Cardiac muscle cell (in vitro differentiated cells and primary cell): ENCODE measurements around the gene LRRC58. TPM values are rescaled to one million over a fixed set of nuclear protein-coding genes. Genes with fewer than 3 reads are reported as not detected.

ENCODE experiments used
- DNase-seq, 2 donors: peaks; one replicate each; pipeline versions ENCODE4 v3.0.0 to v3.0.0-alpha.2; 2010 to 2017; ENCODE audit warnings: low read depth in 1 of 2, low spot score in 1 of 2
- H3K27ac ChIP-seq: fragments of 200-600 bp; sonication (generic); 2 replicates; pipeline ENCODE4 v1.5.1; 2016
- H3K27me3 ChIP-seq: fragments of 200-600 bp; sonication (generic); 2 replicates; pipeline ENCODE4 v1.6.0; 2016; ENCODE audit warnings: control low read depth
- H3K36me3 ChIP-seq: fragments of 200-600 bp; sonication (generic); 2 replicates; pipeline ENCODE4 v1.5.1; 2016; ENCODE audit warnings: control low read depth
- H3K4me1 ChIP-seq: fragments of 200-600 bp; sonication (generic); 2 replicates; pipeline ENCODE4 v1.8.1; 2017; ENCODE audit warnings: low read depth, mild to moderate bottlenecking, mixed run types
- H3K4me3 ChIP-seq: fragments of 200-600 bp; sonication (generic); 2 replicates; pipeline ENCODE4 v1.5.1; 2016; ENCODE audit warnings: mild to moderate bottlenecking
- H3K9me3 ChIP-seq: fragments of 200-600 bp; sonication (generic); 2 replicates; pipeline ENCODE4 v1.5.1; 2017; ENCODE audit warnings: low read depth, mild to moderate bottlenecking, control low read depth
- polyA plus RNA-seq: library from polyadenylated mRNA; unstranded; fragments of >200 nt; fragmentation: Nextera tagmentation; extraction: Ambion mirVana; gene quantifications from 2 replicates; pipeline ENCODE4 v1.2.1, GENCODE V29; 2016
- total RNA-seq: library from RNA; depleted of rRNA; stranded (reverse); fragments of >200 nt; gene quantifications from 2 replicates; pipeline ENCODE4 v1.2.3, GENCODE V29; 2016
- TF ChIP-seq, protein P1 (sequence below): IDR thresholded peaks from 2 replicates; pipeline ENCODE4 v1.5.1; 2012; ENCODE audit warnings: low read depth, mild to moderate bottlenecking, low read length

The LRRC58 gene
- total and polyA plus RNA-seq, 2 experiments from 2014 or later = 7.0 to 14.1 TPM

DNA sequence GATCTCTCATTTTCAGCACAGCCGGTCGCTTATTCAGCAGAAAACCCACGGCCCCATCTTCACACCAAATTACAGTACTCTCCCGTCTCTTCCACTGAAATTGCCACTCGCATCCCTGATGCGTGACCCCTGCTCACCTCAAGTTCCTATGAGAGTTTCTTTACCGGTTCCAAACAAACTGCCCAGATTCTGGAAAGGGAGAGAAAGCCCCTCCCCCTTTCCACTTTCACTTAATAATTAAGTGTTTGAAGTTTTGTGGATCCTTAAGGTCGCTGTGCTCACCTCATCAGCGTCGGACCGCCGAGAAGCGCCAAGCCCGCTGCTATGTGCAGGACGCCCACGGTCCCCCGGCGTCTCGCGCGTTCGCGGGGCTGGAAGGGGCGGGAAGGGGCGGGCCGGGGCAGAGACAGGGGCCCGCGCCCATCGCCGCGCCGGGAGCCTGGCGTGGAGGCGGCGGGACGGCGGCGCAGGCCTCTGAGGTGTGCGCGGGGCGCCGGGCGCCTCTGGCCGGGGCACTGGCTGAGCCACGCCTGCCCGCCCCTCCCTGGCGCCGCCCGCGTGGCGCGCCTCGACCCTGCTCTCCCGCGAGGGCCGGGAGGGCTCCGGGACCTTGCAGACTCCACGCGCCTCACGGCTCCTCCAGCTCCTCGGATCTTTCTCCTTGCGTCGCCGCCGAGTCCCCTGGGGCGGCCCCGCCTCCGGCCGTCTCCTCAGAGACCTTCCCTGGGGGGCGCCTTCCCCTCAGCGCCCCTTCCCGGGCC lies 64.2 kb downstream of the LRRC58 start, which contains the start of gene GPR156:
GPR156 (minus strand) TSS at position 476 of the 761 bp plus-strand sequence. CDS start 41,124 bp downstream, outside the sequence.
- peaks cover 60% of the 10 kb centered on the region for H3K27me3 ChIP-seq
- H3K36me3 ChIP-seq = no peaks in the 10 kb centered on the region
- H3K4me3 ChIP-seq = peak within 1 kb of the TSS; percentile 43
- H3K4me1 ChIP-seq = peaks cover 2% of the 10 kb centered on the region
- DNase-seq = peak; percentile 30 to 55
- H3K9me3 ChIP-seq = no peaks in the 10 kb centered on the region
- TF ChIP-seq, protein P1, sequence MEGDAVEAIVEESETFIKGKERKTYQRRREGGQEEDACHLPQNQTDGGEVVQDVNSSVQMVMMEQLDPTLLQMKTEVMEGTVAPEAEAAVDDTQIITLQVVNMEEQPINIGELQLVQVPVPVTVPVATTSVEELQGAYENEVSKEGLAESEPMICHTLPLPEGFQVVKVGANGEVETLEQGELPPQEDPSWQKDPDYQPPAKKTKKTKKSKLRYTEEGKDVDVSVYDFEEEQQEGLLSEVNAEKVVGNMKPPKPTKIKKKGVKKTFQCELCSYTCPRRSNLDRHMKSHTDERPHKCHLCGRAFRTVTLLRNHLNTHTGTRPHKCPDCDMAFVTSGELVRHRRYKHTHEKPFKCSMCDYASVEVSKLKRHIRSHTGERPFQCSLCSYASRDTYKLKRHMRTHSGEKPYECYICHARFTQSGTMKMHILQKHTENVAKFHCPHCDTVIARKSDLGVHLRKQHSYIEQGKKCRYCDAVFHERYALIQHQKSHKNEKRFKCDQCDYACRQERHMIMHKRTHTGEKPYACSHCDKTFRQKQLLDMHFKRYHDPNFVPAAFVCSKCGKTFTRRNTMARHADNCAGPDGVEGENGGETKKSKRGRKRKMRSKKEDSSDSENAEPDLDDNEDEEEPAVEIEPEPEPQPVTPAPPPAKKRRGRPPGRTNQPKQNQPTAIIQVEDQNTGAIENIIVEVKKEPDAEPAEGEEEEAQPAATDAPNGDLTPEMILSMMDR = no peak
- H3K27ac ChIP-seq = no peak within 1 kb of the TSS

DNA sequence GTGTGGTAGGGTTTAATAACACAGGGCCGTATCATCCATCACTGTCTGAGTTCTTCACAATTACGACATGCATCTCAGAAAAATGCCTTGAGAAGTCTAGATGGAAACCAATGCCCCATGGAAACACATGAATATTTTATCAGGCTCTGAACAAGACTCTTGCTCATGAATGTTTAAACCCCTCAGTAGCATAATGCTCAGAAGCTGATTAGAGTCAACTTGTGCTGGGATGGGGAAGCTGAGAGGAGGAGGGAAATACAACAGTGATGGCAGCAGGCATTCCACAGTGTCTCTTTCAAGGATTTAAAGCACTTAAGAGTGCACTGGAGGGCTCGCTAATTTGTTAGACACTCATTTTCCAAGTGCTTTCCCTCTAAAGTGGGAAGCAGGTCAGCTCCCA lies 67.9 kb downstream of the LRRC58 start:
- no peaks in the 10 kb centered on the region for H3K9me3 ChIP-seq
- H3K27ac ChIP-seq = no peak overlapping the region
- peak in 1 of 2 donors; percentile 49 for DNase-seq
- H3K27me3 ChIP-seq = peaks cover 64% of the 10 kb centered on the region
- no peak overlapping the region for H3K4me3 ChIP-seq
- TF ChIP-seq, protein P1 = no peak
- no peaks in the 10 kb centered on the region for H3K36me3 ChIP-seq
- H3K4me1 ChIP-seq = peaks cover 2% of the 10 kb centered on the region

DNA sequence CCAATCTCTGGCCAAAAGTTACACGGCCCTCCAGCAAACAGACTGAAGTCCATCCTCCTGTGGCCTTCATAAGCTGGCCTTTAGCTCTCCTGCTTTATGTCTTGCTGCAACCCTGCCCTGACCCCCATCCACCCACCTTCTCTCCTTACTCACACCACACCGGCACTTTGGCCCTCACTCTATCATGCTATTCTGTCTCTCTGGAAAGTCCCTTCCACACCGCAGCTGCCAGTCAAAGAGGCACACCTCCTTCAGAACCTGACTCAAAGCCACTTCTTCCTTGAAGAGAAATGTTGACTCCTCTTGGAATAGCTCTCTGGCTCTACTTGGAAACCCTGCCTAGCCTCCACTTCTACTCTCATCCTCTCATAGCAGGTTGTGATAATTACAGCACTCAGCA lies 68.6 kb downstream of the LRRC58 start:
- H3K4me3 ChIP-seq = no peak overlapping the region
- no peak overlapping the region for H3K27ac ChIP-seq
- H3K4me1 ChIP-seq = peaks cover 2% of the 10 kb centered on the region
- no peaks in the 10 kb centered on the region for H3K36me3 ChIP-seq
- H3K27me3 ChIP-seq = peaks cover 64% of the 10 kb centered on the region
- no peak for DNase-seq
- TF ChIP-seq, protein P1 = no peak
- no peaks in the 10 kb centered on the region for H3K9me3 ChIP-seq

DNA sequence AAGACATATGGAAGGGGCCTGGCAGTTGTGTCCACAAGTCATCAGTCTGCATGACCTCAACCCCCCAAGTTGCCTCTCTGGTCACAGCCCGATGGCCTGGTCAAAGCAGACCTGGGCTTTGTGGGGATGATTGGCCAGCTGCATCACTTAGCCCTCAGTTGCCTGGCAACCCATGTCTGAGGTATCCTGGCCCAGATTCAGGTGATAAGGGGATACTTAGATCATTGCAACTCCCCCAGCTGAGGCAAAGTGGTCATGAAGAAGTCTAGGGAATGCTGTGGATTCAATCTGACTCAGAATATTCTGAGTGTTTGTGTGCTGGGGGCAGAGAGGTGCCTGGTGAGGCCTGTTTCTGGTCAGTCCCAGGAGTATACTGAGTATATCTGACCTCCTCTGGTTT lies 69.1 kb downstream of the LRRC58 start:
- Histone ChIP-seq H3K36me3 (no peaks in the 10 kb centered on the region), H3K27ac (no peak overlapping the region), H3K4me3 (no peak overlapping the region), H3K9me3 (no peaks in the 10 kb centered on the region), H3K27me3 (peaks cover 63% of the 10 kb centered on the region), H3K4me1 (no peaks in the 10 kb centered on the region)
- DNase-seq = no peak
- TF ChIP-seq, protein P1 = no peak

DNA sequence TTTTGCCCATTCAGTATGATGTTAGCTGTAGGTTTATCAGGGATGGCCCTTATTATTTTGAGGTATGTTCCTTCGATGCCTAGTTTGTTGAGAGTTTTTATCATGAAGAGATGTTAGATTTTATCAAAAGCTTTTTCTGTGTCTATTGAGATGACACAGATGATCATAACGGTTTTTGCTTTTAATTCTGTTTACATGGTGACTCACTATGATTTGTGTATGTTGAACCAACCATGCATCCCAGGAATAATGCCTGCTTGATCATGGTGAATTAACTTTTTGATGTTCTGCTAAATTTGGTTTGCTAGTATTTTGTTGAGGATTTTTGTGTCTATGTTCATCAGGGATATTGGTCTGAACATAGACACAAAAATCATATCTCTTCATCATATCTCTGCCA lies 72.4 kb downstream of the LRRC58 start:
- Histone ChIP-seq H3K36me3 (no peaks in the 10 kb centered on the region), H3K4me1 (no peaks in the 10 kb centered on the region), H3K9me3 (no peaks in the 10 kb centered on the region), H3K27me3 (peaks cover 36% of the 10 kb centered on the region), H3K4me3 (no peak overlapping the region), H3K27ac (no peak overlapping the region)
- DNase-seq = no peak
- TF ChIP-seq, protein P1 = no peak
